IPS DF 4.7 (cell line): ENCODE measurements around the gene RIC1.
"Not testable (repeated sequence)": the region's sequence is repeated elsewhere in the genome, so short reads cannot be mapped to it uniquely, and the experiment has no call there.

ENCODE experiments used
- DNase-seq: peaks from one replicate; pipeline ENCODE4 v3.0.0-alpha.2; 2013; ENCODE audit warnings: low spot score; ENCODE audit errors: extremely low read depth

Gene RIC1

GRCh38 chr9:5624655-5625054 lies 4.3 kb upstream of the RIC1 start:
- no peak for DNase-seq

GRCh38 chr9:5626727-5627634 lies 1.9 kb upstream of the RIC1 start:
- DNase-seq = no peak

- DNase-seq = not testable (repeated sequence)
Measured at GRCh38 chr9:5627686-5628085, 1.2 kb upstream of the RIC1 start.

- no peak for DNase-seq
Measured at GRCh38 chr9:5628183-5628529, 751 bp upstream of the RIC1 start.

GRCh38 chr9:5629312-5630080 lies 589 bp downstream of the RIC1 start:
- DNase-seq = no peak

GRCh38 chr9:5630081-5630507 lies 1.2 kb downstream of the RIC1 start:
- DNase-seq = no peak

- DNase-seq = no peak
Measured at GRCh38 chr9:5631026-5631425, 2.1 kb downstream of the RIC1 start.

GRCh38 chr9:5632540-5632939 lies 3.6 kb downstream of the RIC1 start:
- no peak for DNase-seq

GRCh38 chr9:5633243-5633642 lies 4.3 kb downstream of the RIC1 start:
- no peak for DNase-seq

- DNase-seq = no peak
Measured at GRCh38 chr9:5635390-5635789, 6.5 kb downstream of the RIC1 start.

GRCh38 chr9:5639816-5640215 lies 10.9 kb downstream of the RIC1 start:
- no peak for DNase-seq

- no peak for DNase-seq
Measured at GRCh38 chr9:5642170-5642569, 13.3 kb downstream of the RIC1 start.

- DNase-seq = no peak
Measured at GRCh38 chr9:5643005-5643624, 14.2 kb downstream of the RIC1 start.

- no peak for DNase-seq
Measured at GRCh38 chr9:5644501-5644900, 15.6 kb downstream of the RIC1 start.

- DNase-seq = no peak
Measured at GRCh38 chr9:5646116-5646515, 17.2 kb downstream of the RIC1 start.

- no peak for DNase-seq
Measured at GRCh38 chr9:5650356-5651105, 21.6 kb downstream of the RIC1 start.

GRCh38 chr9:5651246-5651645 lies 22.3 kb downstream of the RIC1 start:
- no peak for DNase-seq

GRCh38 chr9:5652821-5653220 lies 23.9 kb downstream of the RIC1 start:
- no peak for DNase-seq

GRCh38 chr9:5662804-5663203 lies 33.9 kb downstream of the RIC1 start:
- DNase-seq = not testable (repeated sequence)

GRCh38 chr9:5665059-5665458 lies 36.2 kb downstream of the RIC1 start:
- no peak for DNase-seq

GRCh38 chr9:5667391-5667790 lies 38.5 kb downstream of the RIC1 start:
- DNase-seq = no peak
